ENCODE data around the gene TRIB2.

TRIB2 gene

DNA sequence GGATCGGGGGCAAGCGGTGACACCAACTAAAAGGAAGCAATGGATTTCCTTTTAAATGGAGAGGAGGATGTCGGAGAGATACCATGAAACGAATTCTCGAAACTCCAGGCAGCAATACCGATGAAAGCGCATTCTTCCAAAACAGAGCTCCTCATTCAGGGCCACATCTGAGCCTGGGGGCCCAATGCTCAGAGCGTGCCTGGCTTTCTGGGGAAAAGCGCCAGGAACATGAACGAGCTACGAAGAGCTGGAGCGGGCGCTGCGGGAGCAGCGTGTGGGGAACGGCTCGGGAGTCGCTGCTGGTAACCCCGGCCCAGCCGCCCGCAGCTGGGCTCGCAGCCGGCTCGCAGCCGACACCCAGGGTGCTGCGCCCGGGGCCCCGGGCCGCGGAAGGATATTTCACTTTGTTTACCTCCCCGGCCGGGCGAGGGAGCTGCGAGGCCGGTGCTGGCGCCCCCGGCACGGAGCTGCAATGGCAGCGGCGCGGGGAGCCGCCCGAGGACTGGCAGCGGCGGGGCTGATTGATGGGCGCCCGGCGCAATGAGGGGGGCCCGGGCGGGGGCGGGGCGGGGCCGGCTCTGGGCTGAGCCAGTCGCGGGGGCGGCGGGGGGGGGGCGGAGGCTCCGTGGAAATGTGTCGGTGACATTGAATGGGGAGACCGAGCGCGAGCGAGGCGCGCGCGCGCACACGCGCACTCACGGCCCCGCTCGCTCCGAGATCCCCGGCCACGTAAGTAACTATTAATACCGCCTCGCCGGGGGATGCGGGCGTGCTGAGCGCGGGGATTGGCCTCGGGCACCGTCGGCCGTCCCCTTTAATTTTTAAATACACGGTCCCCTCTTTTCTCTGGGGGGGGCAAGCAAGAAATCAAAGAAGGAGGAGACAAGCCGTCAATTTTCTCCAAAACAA, at the start of gene TRIB2:
TRIB2 (plus strand) TSS at position 655 of the 909 bp plus-strand sequence. CDS start 1,372 bp downstream, outside the sequence.
- DNase-seq (ENCODE audit: low spot score): peak; percentile 82
- TF ChIP-seq, protein P1, sequence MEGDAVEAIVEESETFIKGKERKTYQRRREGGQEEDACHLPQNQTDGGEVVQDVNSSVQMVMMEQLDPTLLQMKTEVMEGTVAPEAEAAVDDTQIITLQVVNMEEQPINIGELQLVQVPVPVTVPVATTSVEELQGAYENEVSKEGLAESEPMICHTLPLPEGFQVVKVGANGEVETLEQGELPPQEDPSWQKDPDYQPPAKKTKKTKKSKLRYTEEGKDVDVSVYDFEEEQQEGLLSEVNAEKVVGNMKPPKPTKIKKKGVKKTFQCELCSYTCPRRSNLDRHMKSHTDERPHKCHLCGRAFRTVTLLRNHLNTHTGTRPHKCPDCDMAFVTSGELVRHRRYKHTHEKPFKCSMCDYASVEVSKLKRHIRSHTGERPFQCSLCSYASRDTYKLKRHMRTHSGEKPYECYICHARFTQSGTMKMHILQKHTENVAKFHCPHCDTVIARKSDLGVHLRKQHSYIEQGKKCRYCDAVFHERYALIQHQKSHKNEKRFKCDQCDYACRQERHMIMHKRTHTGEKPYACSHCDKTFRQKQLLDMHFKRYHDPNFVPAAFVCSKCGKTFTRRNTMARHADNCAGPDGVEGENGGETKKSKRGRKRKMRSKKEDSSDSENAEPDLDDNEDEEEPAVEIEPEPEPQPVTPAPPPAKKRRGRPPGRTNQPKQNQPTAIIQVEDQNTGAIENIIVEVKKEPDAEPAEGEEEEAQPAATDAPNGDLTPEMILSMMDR (IDR thresholded peaks at IDR 0.05; ENCODE audit: extremely low read depth, missing control alignments): no peak

- DNase-seq (ENCODE audit: low spot score): no peak
Observed at GRCh38 chr2:12669036-12669435, 47.7 kb upstream of the TRIB2 start.

DNA sequence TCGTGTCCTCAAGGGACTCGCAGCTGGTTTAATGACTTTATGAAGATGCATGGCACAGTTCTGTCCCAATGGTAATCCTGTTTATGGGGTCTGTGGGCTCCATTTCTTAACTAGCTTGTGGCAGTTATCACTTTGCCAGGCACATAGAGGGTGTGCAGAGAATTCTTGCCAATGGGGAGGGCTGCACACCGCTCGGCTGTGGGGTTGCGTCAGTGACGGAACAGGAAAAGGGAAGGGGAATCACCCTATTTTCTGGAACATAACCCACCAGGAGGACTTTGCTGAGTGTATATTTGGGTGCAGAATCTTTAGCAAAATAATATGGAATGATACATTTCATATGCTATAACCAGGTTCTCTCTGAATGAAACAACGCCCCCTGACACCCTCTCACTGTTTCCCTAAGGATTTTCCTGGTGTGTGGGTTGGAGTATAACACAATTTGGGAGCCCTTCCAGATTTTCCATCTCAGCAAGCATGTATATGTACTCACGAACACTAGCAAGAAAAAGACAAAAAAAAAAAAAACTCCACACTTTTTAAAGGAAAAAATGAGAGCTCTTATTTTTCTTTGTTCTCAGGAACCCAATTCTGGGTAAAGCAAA, 43.9 kb upstream of the TRIB2 start:
- TF ChIP-seq, protein P1 (IDR thresholded peaks at IDR 0.05; ENCODE audit: extremely low read depth, missing control alignments): no peak
- no peak for DNase-seq (ENCODE audit: low spot score)

More at GRCh38 chr2:12669036-12669435, 47.7 kb upstream of the TRIB2 start:
- TF ChIP-seq, protein P1 (IDR thresholded peaks at IDR 0.05; ENCODE audit: extremely low read depth, missing control alignments): no peak

- no peak for DNase-seq (ENCODE audit: low spot score)
Observed at GRCh38 chr2:12674644-12675328, 42.0 kb upstream of the TRIB2 start.

GRCh38 chr2:12675352-12675795, 41.4 kb upstream of the TRIB2 start:
- TF ChIP-seq, protein P1 (IDR thresholded peaks at IDR 0.05; ENCODE audit: extremely low read depth, missing control alignments): no peak
- DNase-seq (ENCODE audit: low spot score): no peak

More at GRCh38 chr2:12674644-12675328, 42.0 kb upstream of the TRIB2 start:
- TF ChIP-seq, protein P1 (IDR thresholded peaks at IDR 0.05; ENCODE audit: extremely low read depth, missing control alignments): no peak

DNA sequence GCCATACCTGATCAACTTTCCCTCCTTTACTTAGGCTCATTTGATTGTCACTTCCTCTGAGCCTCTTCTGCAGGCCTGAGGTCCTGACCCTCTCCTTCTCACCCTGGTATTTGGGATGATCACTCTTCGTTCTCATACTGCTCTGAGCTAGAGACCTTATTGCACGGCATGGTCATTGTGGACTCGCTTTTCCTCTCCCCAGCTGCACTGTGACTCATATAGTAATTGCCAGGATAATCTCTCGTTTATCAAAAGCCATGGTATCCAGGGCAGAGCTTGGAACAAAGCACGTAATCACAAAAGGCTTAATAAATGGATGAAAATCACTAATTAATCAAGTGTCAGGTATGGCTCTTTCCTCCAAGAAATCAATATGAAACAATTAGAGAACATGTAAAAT, 40.9 kb upstream of the TRIB2 start:
- DNase-seq (ENCODE audit: low spot score): no peak
- TF ChIP-seq, protein P1 (IDR thresholded peaks at IDR 0.05; ENCODE audit: extremely low read depth, missing control alignments): no peak

Measured in GM20000 (cell line).